CD14-positive monocyte (primary cell): ENCODE data around the gene FTMT. TPM values are rescaled to one million over a fixed set of nuclear protein-coding genes. Genes with fewer than 3 reads are reported as not detected.
"Not testable (repeated sequence)": the region's sequence is repeated elsewhere in the genome, so short reads cannot be mapped to it uniquely, and the experiment has no call there.

Experiments used
- DNase-seq, 3 donors: peaks; one replicate each; pipeline ENCODE4 v3.0.0-alpha.2; 2011 to 2022
- H2AFZ ChIP-seq: 2 replicates; pipeline ENCODE4 v1.6.0; 2012; ENCODE audit warnings: mild to moderate bottlenecking, low read depth, low read length, inconsistent platforms; ENCODE audit not compliant: insufficient read depth, poor library complexity, severe bottlenecking
- H3K27ac ChIP-seq, 2 donors: 1 replicate in 1 of 2; 2 replicates in 1 of 2; pipeline ENCODE4 v1.5.1; 2012 to 2013; ENCODE audit warnings: low read length in 2 of 2, control low read depth in 1 of 2, inconsistent platforms in 1 of 2, low read depth in 1 of 2, mild to moderate bottlenecking in 1 of 2
- H3K27me3 ChIP-seq, 2 donors: one replicate each; pipeline versions ENCODE4 v1.6.0 to v1.6.1; 2011 to 2013; ENCODE audit warnings: low read length in 2 of 2; ENCODE audit not compliant: control insufficient read depth in 2 of 2, insufficient read depth in 2 of 2
- H3K36me3 ChIP-seq, 2 donors: replicated peaks in 1 of 2; 1 replicate in 1 of 2; 2 replicates in 1 of 2; pipeline versions ENCODE4 v1.5.1 to v1.6.1; 2012 to 2013; ENCODE audit warnings: low read length in 2 of 2, control low read depth in 1 of 2, inconsistent platforms in 1 of 2, mild to moderate bottlenecking in 1 of 2; ENCODE audit not compliant: insufficient read depth in 2 of 2, control insufficient read depth in 1 of 2
- H3K4me1 ChIP-seq, 2 donors: 1 replicate in 1 of 2; 2 replicates in 1 of 2; pipeline versions ENCODE4 v1.5.1 to v1.6.1; 2012 to 2013; ENCODE audit warnings: low read length in 2 of 2, control low read depth in 1 of 2, inconsistent platforms in 1 of 2, mild to moderate bottlenecking in 1 of 2, moderate library complexity in 1 of 2; ENCODE audit not compliant: insufficient read depth in 2 of 2, control insufficient read depth in 1 of 2
- H3K4me2 ChIP-seq: replicated peaks from 2 replicates; pipeline ENCODE3; 2012; ENCODE audit warnings: low read length, moderate library complexity, mild to moderate bottlenecking; ENCODE audit not compliant: poor library complexity, severe bottlenecking; ENCODE audit errors: extremely low read depth
- H3K4me3 ChIP-seq, 3 experiments: fragments of 200-600 bp in 1 of 3; sonication (generic) in 1 of 3; replicated peaks in 1 of 3; 1 replicate in 2 of 3; 2 replicates in 1 of 3; pipeline ENCODE4 v1.5.1; 2011 to 2013; ENCODE audit warnings: low read length in 3 of 3, mild to moderate bottlenecking in 3 of 3, control low read depth in 2 of 3, low read depth in 2 of 3, inconsistent platforms in 1 of 3, moderate library complexity in 1 of 3
- H3K79me2 ChIP-seq: 2 replicates; pipeline ENCODE4 v1.6.0; 2012; ENCODE audit warnings: mild to moderate bottlenecking, control low read depth, inconsistent platforms, low read length, moderate library complexity; ENCODE audit not compliant: insufficient read depth
- H3K9ac ChIP-seq: 2 replicates; pipeline ENCODE4 v1.6.0; 2017; ENCODE audit warnings: low read length, mild to moderate bottlenecking; ENCODE audit not compliant: insufficient read depth, poor library complexity, severe bottlenecking
- H3K9me3 ChIP-seq, 2 donors: replicated peaks in 1 of 2; 1 replicate in 1 of 2; 2 replicates in 1 of 2; pipeline versions ENCODE4 v1.5.1 to v1.6.1; 2012 to 2013; ENCODE audit warnings: low read length in 2 of 2, control low read depth in 1 of 2; ENCODE audit not compliant: control insufficient read depth in 1 of 2, insufficient read depth in 1 of 2
- H4K20me1 ChIP-seq: 2 replicates; pipeline ENCODE4 v1.6.0; 2012; ENCODE audit warnings: mild to moderate bottlenecking, low read length, control low read depth, moderate library complexity; ENCODE audit not compliant: insufficient read depth
- H3K27ac Mint-ChIP-seq, 7 donors: one replicate each; pipeline ENCODE4 v1.8.0; 2020; ENCODE audit warnings: mild to moderate bottlenecking in 7 of 7, mixed read lengths in 7 of 7, moderate library complexity in 6 of 7, inconsistent platforms in 2 of 7
- H3K27me3 Mint-ChIP-seq, 3 donors: one replicate each; pipeline ENCODE4 v1.8.0; 2021 to 2022; ENCODE audit warnings: low read depth in 3 of 3, mild to moderate bottlenecking in 3 of 3, mixed read lengths in 3 of 3, moderate library complexity in 3 of 3, inconsistent platforms in 1 of 3
- H3K36me3 Mint-ChIP-seq, 2 donors: one replicate each; pipeline ENCODE4 v1.8.0; 2020; ENCODE audit warnings: mixed read lengths in 2 of 2, inconsistent platforms in 1 of 2, mild to moderate bottlenecking in 1 of 2
- H3K4me1 Mint-ChIP-seq: one replicate; pipeline ENCODE4 v1.8.0; 2020; ENCODE audit warnings: mild to moderate bottlenecking, mixed read lengths
- H3K4me3 Mint-ChIP-seq, 2 donors: one replicate each; pipeline ENCODE4 v1.8.0; 2020; ENCODE audit warnings: mild to moderate bottlenecking in 2 of 2, mixed read lengths in 2 of 2, moderate library complexity in 1 of 2
- H3K9me3 Mint-ChIP-seq, 7 donors: one replicate each; pipeline ENCODE4 v1.8.0; 2020 to 2022; ENCODE audit warnings: mixed read lengths in 7 of 7, mild to moderate bottlenecking in 6 of 7, moderate library complexity in 6 of 7, inconsistent platforms in 2 of 7
- CTCF ChIP-seq: fragments of 200-600 bp; IDR thresholded peaks from one replicate; pipeline ENCODE4 v1.8.0; 2022; ENCODE audit warnings: antibody characterized with exemption, mild to moderate bottlenecking
- WGBS: methylation state at CpG from one replicate; pipeline ENCODE4 v1.1.5; 2013; ENCODE audit warnings: missing lambda C conversion rate; ENCODE audit not compliant: insufficient coverage; 5-methylcytosine and 5-hydroxymethylcytosine counted together
- intact Hi-C, 2 donors: fragments of 100-400 bp; cut with micrococcal nuclease; formaldehyde crosslinking; loops; one replicate each; pipeline versions ENCODE4 v1.15.0 to v1.15.1; 2023
- polyA minus RNA-seq: library from RNA; depleted of rRNA, polyadenylated mRNA; stranded (reverse); fragments of >200 nt; gene quantifications from 2 replicates; pipeline ENCODE4 v1.2.3, GENCODE V29; 2012
- polyA plus RNA-seq, 3 donors: library from polyadenylated mRNA; depleted of rRNA in 1 of 3; unstranded in 2 of 3; stranded (reverse) in 1 of 3; fragments of 300-500 nt in 2 of 3; fragments of >200 nt in 1 of 3; fragmentation: Illumina TruSeq in 2 of 3; gene quantifications; 1 replicate in 2 of 3; 2 replicates in 1 of 3; pipeline ENCODE4 v1.2.3, GENCODE V29; 2012 to 2021
- total RNA-seq, 12 experiments: library from RNA in 1 of 12; stranded (reverse) in 1 of 12; fragments of 120-200 nt in 1 of 12; gene quantifications; one replicate each; pipeline ENCODE4 v1.2.4 and lab custom pipeline; 2013 to 2026; ENCODE audit warnings: mixed read lengths in 6 of 12, inconsistent platforms in 1 of 12

Gene FTMT
- total RNA-seq (2013) = not detected
- polyA plus RNA-seq (not detected), polyA minus RNA-seq (not detected in 2 replicates), total RNA-seq (lab: John Stamatoyannopoulos, UW) (0 to 0.17 (median 0) reads per million in 11 experiments)

GRCh38 chr5:121851643-121852574 is at the start of gene FTMT:
Gene FTMT, plus strand, starts transcription at chr5:121851882. Its CDS starts 82 bp downstream, at chr5:121851964.
- intact Hi-C loops = no loop called here
- 96% methylated on average over 69 of the region's 77 CpGs for WGBS

GRCh38 chr5:121805251-121805650 is 46.4 kb upstream of the FTMT start:
- H3K27me3 Mint-ChIP-seq, H3K4me1 Mint-ChIP-seq, H3K9ac ChIP-seq, DNase-seq, H3K4me1 ChIP-seq, H3K79me2 ChIP-seq, H3K4me3 Mint-ChIP-seq, H3K27me3 ChIP-seq, H2AFZ ChIP-seq, H3K36me3 ChIP-seq, H3K4me3 ChIP-seq, H3K4me2 ChIP-seq, intact Hi-C loops, H3K27ac Mint-ChIP-seq, H4K20me1 ChIP-seq, H3K27ac ChIP-seq, H3K9me3 ChIP-seq, H3K36me3 Mint-ChIP-seq: not testable (repeated sequence)
- WGBS = no CpG with 5 or more reads among the region's 2 CpGs
- H3K9me3 Mint-ChIP-seq = peaks cover 0 to 13% (median 6%) of the 10 kb centered on the region in 7 donors

More at GRCh38 chr5:121851643-121852574, at the start of gene FTMT:
- H3K4me3 Mint-ChIP-seq = no peak within 1 kb of the TSS
- no peak within 1 kb of the TSS for H3K27ac Mint-ChIP-seq
- H3K9me3 Mint-ChIP-seq = peaks cover 2 to 17% (median 8%) of the 10 kb centered on the region in 7 donors
- no peaks in the 10 kb centered on the region for H3K27me3 ChIP-seq
- H3K36me3 Mint-ChIP-seq = no peaks in the 10 kb centered on the region
- H3K36me3 ChIP-seq = no peaks in the 10 kb centered on the region
- no peaks in the 10 kb centered on the region for H3K79me2 ChIP-seq
- H3K4me2 ChIP-seq = no peak within 1 kb of the TSS
- no peaks in the 10 kb centered on the region for H3K4me1 Mint-ChIP-seq
- H3K4me3 ChIP-seq = no peak within 1 kb of the TSS
- no peak within 1 kb of the TSS for H3K9ac ChIP-seq
- no peak for TF ChIP-seq CTCF
- H4K20me1 ChIP-seq = no peaks in the 10 kb centered on the region
- no peak within 1 kb of the TSS for H3K27ac ChIP-seq
- H2AFZ ChIP-seq = no peak within 1 kb of the TSS
- H3K27me3 Mint-ChIP-seq = no peaks in the 10 kb centered on the region
- H3K4me1 ChIP-seq = no peaks in the 10 kb centered on the region
- DNase-seq = no peak
- H3K9me3 ChIP-seq = peaks cover 13 to 19% of the 10 kb centered on the region in 2 donors
